HG02759 (cell line): ENCODE measurements around the gene C6orf89.
A peak's percentile ranks its signal among the peaks of the same experiment; 100 is the strongest.

ENCODE experiments used
- ATAC-seq: cut with Tn5 transposase; IDR thresholded peaks from one replicate; pipeline ENCODE4 v1.9.1; 2021; ENCODE audit warnings: mild to moderate bottlenecking, moderate library complexity; ENCODE audit not compliant: unreplicated experiment

C6orf89 gene

DNA sequence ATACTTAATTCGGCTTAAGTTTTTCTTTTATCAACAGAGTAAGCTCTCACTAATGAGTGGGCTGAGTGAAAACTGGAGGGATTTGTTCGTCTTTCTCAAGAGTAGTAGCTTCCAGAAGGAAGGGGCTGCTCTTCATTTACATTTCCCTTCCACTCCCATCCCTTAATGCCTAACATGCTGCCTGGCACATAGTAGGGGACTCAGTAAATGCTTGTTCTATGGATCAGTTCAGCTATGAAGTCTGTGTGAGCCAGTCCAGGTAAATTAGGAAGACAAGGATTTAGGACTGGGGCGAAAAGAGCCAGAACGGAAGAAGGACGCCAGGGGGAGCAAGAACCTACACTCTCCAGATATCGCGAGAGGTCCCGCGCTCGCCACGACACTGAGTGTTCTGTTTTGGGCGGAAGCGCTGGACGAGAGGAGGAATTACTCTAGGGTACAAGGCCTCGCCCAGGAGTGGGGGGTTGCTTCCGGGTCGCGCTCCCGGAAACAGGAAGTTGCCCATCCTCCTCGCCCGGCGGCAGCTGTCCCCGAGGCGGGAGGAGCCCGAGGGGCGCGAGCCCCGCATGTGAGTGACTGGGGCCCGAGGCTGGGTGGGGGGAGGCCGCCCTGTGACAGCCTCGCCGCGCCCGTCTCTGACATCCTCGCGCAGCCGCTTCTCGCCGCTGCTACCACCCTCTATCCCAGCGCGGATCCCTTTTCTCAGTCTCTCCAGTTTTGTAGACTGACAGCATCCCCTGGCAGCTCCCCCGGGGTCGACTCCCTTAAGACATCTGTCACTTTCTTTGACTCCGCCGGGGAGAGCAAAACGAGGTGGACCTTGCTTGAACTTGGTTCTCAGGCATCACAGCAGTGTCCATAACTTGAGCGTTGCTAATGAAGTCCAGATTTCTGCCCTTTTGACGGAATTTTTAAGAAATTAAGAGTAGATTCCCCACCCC lies at the start of gene C6orf89:
C6orf89 (plus strand) TSS at position 492 of the 941 bp plus-strand sequence. CDS start 13,493 bp downstream, outside the sequence.
- peak; percentile 98 for ATAC-seq

- no peak for ATAC-seq
Measured at GRCh38 chr6:36836111-36837021, 49.4 kb upstream of the C6orf89 start.

GRCh38 chr6:36837022-36837339 lies 48.8 kb upstream of the C6orf89 start:
- no peak for ATAC-seq

DNA sequence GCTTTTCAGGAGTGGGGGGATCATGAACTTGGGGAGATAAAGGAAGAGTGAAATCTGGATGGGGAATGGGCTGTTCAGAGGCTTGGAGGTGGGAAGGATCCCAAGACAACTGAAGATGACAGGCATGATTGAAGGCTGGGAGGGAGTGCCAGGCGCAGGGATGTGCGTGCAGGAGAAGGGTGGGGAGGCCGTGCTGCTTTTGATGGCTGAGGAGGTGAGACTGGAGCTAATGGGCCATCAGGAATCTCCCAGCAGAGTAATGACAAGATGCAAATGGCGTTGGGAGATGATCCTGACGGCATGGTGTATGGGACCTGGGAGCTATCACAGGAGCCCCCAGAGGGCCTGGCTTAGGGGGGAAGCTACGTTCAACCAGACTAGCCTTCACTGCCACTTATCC lies 48.1 kb upstream of the C6orf89 start:
- no peak for ATAC-seq

DNA sequence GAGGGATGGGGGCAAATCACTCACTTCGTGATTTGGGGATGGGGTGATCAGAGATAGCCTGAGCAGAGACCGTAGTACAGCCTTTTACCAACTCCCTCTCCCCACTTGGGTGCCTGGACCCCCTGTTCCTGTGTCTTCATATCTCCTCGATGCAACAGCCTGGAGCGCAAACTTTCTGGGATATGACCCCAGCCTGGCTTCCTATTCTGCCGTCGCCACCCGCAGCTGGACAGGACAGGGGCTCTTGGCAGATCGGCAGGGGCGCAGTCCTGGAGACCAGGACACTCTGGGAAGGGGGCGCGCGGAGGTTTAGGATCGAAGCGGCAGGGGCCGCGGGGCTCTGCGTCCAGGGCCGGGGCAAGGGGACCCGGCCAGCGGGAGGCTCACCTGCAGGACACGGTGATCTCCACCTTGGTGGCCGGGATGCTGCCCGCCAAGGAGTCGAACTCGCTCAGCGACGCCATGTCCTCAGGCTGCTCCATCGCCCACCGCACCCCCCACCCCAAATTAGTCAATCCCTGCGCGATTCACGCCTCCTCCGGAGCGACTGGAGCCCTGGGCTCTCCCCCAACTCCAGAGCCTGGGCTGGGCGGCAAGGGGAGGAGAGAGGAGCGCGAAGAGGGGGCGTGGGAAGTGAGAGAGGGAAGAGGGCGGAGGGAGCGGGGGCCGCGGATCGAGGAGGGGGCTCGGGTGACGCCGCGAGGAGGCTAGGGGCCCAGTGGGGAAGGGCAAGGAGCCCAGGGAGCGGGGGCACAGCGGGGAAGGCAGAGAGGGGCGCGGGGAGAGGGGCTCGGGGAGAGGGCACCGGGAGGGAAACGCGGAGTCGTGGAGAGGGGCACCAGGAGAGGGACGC lies 46.6 kb upstream of the C6orf89 start, which contains the start of gene CPNE5:
CPNE5 (minus strand) TSS at position 549 of the 853 bp plus-strand sequence; CDS start at position 482, 67 bp downstream.
- no peak for ATAC-seq

GRCh38 chr6:36839749-36840431 lies 45.9 kb upstream of the C6orf89 start:
- ATAC-seq, result no peak

DNA sequence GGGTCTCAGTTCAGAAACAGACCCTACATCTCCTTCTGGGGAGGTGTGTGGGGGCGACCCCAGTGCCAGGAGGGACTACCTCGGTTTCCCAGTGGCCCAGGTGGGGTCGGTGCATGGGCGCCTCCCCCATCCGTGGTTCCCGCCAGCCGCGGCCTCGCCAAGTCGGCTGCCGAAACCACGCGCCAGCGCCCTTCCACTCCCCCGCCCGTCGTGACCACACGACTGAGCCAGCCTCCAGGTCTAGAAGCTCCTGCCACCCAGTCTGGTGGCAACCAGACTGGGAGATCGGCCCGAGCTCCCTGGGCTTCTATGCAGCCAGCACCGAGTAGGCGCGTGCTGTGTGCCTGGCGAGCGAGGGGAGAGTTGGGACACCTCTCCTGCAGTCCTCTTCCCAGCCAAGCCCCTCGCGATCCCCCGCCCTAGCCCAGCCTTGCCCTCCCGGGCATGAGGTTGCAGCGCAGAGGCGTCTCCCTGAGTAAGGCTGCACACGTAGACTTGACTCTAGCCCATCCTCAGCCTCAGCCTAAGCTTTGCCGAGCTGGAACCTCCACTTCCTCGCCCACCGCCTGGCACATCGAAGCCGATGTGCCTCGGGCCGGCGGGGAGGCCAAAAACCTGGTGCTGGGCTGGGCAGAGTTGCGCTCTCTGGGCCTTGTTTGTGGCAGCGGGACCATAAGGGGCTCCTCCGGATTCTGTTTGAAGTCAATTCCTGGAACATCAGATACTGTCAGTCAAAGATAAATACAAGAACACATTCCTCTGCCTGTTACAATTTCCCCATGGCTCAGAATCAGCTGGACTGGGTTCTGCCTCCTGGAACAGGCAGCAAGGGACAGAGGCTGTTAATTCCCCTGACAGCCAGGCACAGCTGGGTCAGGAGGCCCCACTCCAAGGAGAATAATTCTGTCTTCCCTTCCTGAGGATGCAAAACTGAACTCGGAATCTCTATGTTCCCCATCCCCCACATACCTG lies 45.0 kb upstream of the C6orf89 start:
- ATAC-seq, result no peak

DNA sequence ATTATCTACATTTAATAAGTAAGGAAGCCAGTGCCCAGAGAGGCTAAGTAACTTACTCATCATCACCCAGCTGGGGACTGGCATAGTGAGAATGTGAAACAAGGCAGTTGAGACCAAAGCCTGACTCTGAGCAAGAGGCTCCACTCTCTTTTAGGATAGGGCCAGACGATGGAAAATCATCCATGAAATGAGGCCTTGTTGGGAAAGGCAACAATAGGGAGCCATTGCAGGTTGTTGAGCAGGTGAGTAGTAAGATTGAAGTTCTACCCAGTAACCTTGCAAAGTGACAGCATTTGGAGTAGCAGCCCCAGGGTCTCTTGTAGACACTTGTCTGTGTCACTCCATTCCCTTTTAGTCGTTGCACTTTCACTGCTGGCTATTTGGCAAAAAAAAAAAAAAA lies 44.0 kb upstream of the C6orf89 start:
- no peak for ATAC-seq

DNA sequence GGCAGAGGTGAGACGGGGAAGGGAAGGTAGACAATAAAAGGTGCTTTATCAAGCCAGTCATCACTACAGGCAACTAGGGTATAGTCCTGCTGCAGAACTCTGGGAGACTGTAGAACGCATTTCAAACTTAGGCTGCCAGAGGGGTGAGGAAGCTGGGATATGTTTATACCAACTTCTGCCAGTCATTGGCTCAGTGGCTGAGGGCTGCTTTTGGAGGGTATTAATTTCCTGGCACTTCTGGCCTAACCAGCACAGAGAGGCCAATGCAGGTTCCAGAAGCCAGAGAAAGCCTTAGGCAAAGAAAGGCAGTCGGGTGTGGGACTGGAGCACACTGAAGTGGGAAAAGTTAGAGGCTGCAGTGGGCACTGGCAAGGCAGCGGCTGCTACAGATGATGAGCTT lies 42.6 kb upstream of the C6orf89 start:
- ATAC-seq, result no peak

GRCh38 chr6:36844232-36845170 lies 41.3 kb upstream of the C6orf89 start:
- ATAC-seq, result no peak

- ATAC-seq, result no peak
Measured at GRCh38 chr6:36845233-36845632, 40.5 kb upstream of the C6orf89 start.

GRCh38 chr6:36847152-36847551 lies 38.6 kb upstream of the C6orf89 start:
- ATAC-seq, result no peak

GRCh38 chr6:36847991-36848390 lies 37.8 kb upstream of the C6orf89 start:
- no peak for ATAC-seq

DNA sequence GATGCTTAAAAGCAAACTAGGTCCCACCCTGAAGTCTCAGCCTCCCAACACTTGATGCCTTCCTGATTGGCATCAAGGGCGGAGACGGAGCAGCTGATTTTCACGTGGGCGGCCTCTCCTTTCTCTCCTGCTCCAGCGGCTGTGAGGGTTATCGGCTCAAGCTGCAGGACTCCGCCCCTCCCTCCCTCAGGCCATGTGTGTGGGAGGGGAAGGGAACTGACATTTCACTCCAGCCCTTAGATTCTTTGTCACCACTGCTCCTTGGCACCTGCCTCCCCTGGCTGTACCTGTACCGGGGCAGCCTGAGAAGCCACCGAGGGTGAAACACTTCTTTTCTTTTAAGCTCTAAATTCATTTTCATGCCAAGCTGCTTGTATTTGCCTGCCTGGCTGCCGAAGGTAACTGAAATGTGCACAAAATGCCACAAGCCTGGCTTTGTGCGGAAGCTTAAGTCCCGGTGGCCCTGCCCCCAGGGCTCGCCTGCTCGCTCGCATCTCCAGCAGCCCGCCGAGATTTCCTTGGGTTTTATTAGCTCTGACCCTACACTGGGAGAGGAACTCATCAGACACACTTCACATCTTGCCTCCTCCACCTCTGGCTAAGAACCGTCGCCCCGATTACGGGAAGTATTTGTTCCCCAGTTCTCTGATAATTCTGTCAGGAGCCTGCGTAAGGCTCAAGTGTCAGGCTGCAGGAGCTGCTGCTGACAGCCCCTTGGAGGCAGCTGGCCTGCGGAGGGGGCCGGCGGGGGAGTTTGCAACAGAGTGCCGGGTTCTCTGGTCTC lies 36.9 kb upstream of the C6orf89 start:
- ATAC-seq, result no peak

- no peak for ATAC-seq
Measured at GRCh38 chr6:36850021-36850420, 35.7 kb upstream of the C6orf89 start.

DNA sequence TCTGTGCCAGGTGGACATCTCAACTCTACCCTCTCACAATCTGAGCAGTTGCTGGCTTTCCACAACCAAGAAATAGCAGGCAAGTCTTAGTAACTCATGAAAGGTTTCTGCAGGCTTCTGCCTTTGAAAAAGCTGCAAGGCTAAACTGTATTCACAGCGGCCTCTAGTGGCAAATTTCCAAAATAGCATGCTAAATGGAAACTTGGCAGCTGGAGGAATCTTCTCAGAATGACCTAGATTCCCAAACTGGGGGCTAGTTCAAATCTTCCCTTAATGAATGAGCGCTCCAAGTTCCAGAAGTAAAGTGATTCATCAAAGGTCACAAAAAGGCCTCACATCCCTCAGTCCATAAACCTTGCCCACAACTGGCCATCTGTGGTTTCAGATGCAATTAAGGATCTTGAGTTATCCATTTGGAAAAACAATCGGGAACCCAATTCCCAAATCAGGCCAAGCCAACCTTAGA lies 34.6 kb upstream of the C6orf89 start:
- ATAC-seq, result no peak

GRCh38 chr6:36851626-36852025 lies 34.1 kb upstream of the C6orf89 start:
- ATAC-seq, result no peak
